GM21515 (cell line): ENCODE results near the gene ZNF831.

Experiments
- ATAC-seq: cut with Tn5 transposase; IDR thresholded peaks from one replicate; pipeline ENCODE4 v1.9.1; 2021; ENCODE audit not compliant: unreplicated experiment

ZNF831 gene

DNA sequence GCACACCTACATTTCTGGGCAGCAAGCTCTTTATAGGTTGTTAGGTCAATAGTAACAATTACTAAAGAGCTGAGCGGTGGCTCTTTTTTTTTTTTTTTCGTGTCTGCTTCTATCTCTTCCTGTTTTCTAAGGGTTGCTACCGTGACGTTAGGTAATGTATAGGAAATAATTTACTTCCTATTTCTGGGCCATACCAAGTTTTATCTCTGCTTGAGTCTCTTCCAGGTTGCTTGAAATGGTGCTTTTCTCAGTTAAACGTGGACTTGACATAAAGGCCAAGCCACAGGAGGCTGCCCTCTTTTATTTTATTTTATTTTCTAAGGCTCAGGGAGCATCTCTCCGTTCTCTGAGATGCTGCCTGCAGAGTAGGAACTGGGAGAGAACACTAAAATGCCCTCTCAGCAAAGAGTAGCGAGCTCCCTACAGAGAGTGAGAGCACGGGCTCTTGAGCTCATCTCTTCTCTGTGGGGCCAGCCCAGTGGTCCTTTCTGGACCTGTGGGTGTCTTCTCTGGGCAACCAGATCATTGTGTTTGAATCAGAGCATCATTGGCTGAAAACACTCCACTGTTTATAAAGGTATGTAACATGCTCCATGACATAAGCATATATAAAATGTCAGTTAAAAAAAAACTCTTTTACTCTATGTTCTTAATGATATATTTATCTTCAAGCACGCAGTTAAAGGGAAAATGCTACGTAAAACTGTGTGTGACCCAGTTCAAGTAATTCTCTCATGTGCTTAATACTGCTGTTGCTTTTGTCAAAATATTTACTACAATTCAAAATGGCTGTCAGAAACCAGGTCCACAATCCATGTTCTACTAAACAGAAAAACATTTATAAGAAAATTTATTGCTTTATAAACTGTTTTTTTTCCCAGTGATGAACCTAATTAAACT is at the start of gene ZNF831:
ZNF831 (plus strand) TSS at position 191 of the 900 bp plus-strand sequence. CDS start 27,199 bp downstream, outside the sequence.
- ATAC-seq = peak; percentile 41

- no peak for ATAC-seq
Measured at GRCh38 chr20:59117526-59117925, 46.1 kb upstream of the ZNF831 start.

DNA sequence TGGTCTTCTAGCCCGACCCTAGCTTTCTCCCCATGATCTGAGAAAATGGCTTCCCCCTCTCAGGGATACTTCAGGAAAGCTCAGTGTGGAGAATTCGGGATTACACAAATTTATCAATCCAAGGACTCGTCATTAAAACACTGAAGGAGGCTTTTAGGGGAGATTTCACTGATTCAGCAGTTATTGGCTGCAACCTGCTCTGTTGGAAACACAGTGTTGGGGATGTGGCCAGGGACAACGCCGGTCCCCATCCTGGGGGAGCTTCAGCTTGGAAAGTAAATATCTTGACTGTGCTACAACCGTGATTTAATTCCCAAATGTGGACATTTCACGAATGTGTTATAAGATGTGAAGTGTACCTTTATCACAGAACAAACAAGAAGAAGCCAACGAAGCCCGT is 44.8 kb upstream of the ZNF831 start:
- ATAC-seq = no peak

DNA sequence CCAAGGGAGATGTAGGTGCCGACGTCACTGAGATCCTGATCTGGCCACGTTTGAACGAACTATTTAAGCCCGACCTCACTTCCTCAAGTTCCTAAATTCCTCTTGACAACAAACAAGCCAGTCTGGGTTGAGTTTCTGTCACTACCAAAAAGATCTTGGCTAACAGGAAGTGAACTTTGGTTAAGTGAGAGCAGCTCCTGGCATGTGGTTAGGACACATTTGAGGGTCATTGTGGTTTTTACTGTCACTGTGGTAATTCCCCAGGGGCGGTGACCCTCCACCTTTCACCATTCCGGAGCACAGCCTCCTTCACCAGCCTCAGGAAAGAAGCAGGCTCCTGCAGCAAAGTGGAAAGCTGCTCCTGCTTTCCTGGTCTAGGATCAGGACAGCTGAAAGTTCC is 43.1 kb upstream of the ZNF831 start:
- no peak for ATAC-seq

GRCh38 chr20:59120919-59121318 is 42.7 kb upstream of the ZNF831 start:
- no peak for ATAC-seq

- no peak for ATAC-seq
Measured at GRCh38 chr20:59121714-59122565, 41.7 kb upstream of the ZNF831 start.

GRCh38 chr20:59122566-59122919 is 41.1 kb upstream of the ZNF831 start:
- no peak for ATAC-seq

DNA sequence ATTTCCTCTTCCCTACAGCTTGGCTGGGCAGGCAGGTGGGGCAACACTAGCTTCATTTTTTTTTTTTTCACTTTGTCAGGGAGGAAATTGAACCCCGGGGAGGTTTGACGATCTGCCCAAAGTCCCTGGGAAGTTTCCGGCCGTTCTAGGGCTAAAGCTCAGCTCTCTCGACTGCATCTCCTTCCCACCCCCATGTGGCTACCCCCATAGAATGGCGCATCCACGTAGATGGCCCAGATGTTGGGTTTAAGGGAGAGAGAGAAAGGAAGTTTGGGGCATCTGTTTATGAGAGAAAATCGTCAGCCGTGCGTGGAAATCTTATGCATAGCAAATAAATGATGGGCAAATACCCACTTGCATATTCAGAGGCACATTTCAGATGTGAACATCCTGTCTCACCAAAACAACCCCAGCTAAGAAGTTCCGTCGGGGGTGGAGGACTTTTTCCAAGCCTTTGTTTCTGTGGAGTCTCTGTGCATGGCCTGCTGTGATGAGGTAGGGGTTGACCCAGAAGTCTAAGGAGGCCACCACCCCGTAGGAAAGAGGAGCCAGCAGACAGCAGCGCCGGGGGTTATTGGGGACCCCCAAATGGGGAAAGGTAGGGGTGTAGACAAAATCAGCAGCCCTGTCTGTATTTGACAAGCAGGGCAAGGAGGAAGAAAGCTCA is 40.5 kb upstream of the ZNF831 start:
- ATAC-seq = no peak

DNA sequence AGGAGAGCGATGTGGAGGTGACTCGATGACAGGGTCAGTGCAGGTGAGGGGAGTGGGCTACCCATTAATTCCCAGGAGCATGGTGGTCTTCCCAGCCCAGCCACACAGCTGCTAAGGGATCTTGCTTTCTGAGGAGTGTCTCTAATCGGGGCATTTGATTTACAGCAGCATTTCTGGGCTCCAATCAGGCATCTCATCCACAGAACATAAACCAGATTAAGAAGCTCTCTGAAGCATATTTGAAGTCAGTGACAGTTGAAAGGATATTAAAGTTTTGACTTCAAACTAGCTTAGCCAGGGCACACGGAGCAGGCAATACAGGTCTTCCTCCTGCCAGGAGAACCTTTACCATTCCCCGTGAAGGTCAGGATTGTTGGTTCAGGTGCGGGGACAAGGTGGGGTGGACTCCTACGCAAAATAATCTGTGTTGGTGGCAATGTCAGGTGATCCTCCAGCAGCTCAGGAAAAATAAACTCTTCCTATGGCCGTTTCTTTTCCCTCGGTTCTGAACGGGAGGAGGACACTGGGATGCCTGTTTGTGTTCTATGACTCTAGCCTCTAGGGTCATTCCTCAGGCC is 39.9 kb upstream of the ZNF831 start:
- no peak for ATAC-seq

GRCh38 chr20:59124296-59125029 is 39.2 kb upstream of the ZNF831 start:
- ATAC-seq = no peak

- ATAC-seq = no peak
Measured at GRCh38 chr20:59125332-59125731, 38.3 kb upstream of the ZNF831 start.

DNA sequence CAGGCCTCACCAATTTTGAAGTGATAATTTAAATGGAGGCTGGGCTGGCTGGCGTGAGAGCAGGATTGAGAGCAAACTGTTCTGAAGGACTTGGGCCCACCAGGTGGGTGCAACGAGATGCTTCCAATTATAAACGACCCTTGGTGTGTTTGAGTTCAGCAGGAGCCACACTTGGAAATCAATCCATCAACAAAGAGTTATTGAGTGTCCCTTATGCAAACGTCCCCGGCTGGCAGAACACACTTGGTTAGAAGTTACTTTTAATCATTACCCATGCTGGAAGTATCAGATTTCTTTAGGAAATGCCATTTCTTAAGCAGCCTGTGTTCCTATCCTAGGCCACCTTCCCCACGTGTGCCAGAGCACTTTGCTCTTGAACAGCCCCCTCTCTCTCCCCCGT is 37.8 kb upstream of the ZNF831 start:
- no peak for ATAC-seq

GRCh38 chr20:59127839-59128238 is 35.8 kb upstream of the ZNF831 start:
- ATAC-seq = no peak

DNA sequence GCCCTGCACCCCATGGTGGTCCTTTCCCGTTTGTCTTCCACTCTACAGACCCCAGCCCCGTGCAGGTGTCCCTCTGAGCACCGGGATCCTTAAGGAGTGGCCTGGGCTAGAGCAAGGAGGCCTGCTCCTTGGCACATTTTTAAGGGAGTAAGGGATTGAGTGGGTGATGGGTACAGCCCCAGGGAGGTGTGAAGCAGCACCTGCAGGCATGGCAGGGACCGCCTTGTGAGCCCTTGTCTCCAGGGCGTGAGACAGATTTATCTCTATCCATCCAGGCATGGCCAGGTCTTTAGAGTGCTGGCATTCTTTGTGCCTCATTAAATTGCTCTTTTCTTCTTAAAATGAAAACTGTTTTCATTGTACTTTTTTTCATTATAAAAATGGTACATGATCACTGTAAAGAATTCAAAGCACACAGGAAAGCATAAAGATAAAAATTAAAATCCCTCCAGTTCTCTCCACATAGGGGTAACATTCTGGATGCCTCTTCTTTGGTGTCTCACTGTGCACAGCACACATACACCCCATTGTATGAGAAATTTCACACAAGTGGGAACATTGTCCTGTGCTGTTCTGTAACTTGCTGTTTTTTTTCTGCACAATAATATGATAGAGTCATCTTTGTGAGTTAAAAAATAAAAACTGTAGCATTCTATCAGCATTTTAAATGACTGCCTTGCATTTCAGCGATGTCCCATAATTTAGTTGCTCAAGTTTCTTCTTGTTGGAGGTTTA is 31.9 kb upstream of the ZNF831 start:
- no peak for ATAC-seq

DNA sequence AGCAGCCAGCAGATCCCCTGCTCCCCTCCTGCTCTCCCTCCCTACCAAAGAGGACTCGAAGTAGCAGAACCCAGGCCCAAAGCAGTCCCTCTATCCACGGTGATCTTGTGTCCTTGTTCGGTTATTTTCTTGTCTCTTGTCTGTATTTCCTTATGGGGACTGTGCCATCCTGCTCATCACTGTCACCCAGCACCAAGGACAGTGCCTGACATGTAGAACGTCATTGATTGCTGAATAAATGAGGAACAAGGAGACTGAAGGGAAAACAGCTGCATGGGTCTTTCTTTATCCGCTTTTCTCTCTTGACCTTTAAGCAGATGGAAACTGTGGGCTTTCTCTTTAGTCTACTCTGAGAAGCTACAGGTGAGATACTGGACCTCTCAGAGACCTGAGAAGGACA is 29.4 kb upstream of the ZNF831 start:
- no peak for ATAC-seq

DNA sequence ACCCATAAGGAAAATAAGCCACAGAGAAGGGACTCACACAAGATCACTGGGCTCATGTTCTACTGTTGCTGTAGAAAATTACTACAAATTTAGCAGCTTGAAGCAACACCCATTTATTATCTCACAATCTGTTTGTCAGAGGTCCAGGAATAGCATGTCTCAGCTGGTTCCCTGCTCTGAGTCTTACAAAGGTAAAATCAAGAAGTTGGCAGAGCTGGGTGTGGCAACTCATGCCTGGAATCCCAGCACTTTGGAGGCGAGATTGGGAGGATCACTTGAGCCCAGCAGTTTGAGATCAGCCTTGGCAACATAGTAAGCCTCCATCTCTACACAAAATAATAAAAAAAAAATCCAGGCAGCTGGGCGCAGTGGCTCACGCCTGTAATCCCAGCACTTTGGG is 28.5 kb upstream of the ZNF831 start:
- no peak for ATAC-seq

- ATAC-seq = no peak
Measured at GRCh38 chr20:59136027-59136426, 27.6 kb upstream of the ZNF831 start.

- no peak for ATAC-seq
Measured at GRCh38 chr20:59137532-59137931, 26.1 kb upstream of the ZNF831 start.

GRCh38 chr20:59138114-59138748 is 25.4 kb upstream of the ZNF831 start:
- ATAC-seq = no peak
